Body of pancreas (tissue), 4 donors: ENCODE measurements around the gene SIK3. TPM values are rescaled to one million over a fixed set of nuclear protein-coding genes. Genes with fewer than 3 reads are reported as not detected.

Experiments used
- ATAC-seq: fragments of 150-250 bp; one replicate; pipeline ENCODE4 v1.9.1; 2016
- DNase-seq, 4 donors: peaks; one replicate each; pipeline ENCODE4 v3.0.0-alpha.2; 2019
- H3K27ac ChIP-seq, 4 donors: fragments of 200-600 bp; sonication (generic); 1 replicate in 3 of 4; 2 replicates in 1 of 4; pipeline versions ENCODE4 v1.5.1 to v1.6.1; 2016 to 2019; ENCODE audit warnings: mild to moderate bottlenecking in 1 of 4, mixed read lengths in 1 of 4, moderate library complexity in 1 of 4
- H3K27me3 ChIP-seq, 2 donors: fragments of 200-600 bp; sonication (generic); one replicate each; pipeline ENCODE4 v1.6.0; 2016; ENCODE audit warnings: mild to moderate bottlenecking in 1 of 2
- H3K36me3 ChIP-seq, 2 donors: fragments of 200-600 bp; sonication (generic); replicated peaks in 1 of 2; 2 replicates each; pipeline ENCODE4 v1.5.1; 2016; ENCODE audit warnings: low read depth in 2 of 2; ENCODE audit not compliant: insufficient read depth in 1 of 2
- H3K4me1 ChIP-seq: fragments of 200-600 bp; sonication (generic); one replicate; pipeline ENCODE4 v1.6.0; 2016
- H3K4me3 ChIP-seq, 2 donors: fragments of 200-600 bp; sonication (generic); 1 replicate in 1 of 2; 2 replicates in 1 of 2; pipeline ENCODE4 v1.5.1; 2016 to 2019
- H3K9me3 ChIP-seq, 3 donors: fragments of 200-600 bp; sonication (generic); 1 replicate in 2 of 3; 2 replicates in 1 of 3; pipeline ENCODE4 v1.5.1; 2016
- POLR2A ChIP-seq, 3 donors: fragments of 450-650 bp; IDR thresholded peaks; one replicate each; pipeline ENCODE4 v1.6.1; 2016; ENCODE audit warnings: antibody characterized with exemption in 3 of 3, mild to moderate bottlenecking in 2 of 3
- WGBS, 2 donors: methylation state at CpG; one replicate each; pipeline ENCODE4 v1.1.5; 2017; 5-methylcytosine and 5-hydroxymethylcytosine counted together
- intact Hi-C: fragments of 100-400 bp; cut with DNase I; formaldehyde crosslinking; loops from one replicate; pipeline ENCODE4 v1.15.1; 2023
- total RNA-seq, 2 donors: library from RNA; depleted of rRNA; stranded (reverse); fragments of >200 nt; gene quantifications; one replicate each; pipeline ENCODE4 v1.1.0, GENCODE V29; 2016
- TF ChIP-seq, protein P1 (sequence below), 7 experiments: fragments of 450-650 bp in 4 of 7; fragments of 200-600 bp in 3 of 7; sonication (generic) in 3 of 7; IDR thresholded peaks; one replicate each; pipeline ENCODE4 v1.5.1; 2016 to 2019; ENCODE audit warnings: antibody characterized with exemption in 7 of 7

Gene SIK3
- total RNA-seq, 2 donors from 2014 or later = 24.1 to 46.1 TPM

DNA sequence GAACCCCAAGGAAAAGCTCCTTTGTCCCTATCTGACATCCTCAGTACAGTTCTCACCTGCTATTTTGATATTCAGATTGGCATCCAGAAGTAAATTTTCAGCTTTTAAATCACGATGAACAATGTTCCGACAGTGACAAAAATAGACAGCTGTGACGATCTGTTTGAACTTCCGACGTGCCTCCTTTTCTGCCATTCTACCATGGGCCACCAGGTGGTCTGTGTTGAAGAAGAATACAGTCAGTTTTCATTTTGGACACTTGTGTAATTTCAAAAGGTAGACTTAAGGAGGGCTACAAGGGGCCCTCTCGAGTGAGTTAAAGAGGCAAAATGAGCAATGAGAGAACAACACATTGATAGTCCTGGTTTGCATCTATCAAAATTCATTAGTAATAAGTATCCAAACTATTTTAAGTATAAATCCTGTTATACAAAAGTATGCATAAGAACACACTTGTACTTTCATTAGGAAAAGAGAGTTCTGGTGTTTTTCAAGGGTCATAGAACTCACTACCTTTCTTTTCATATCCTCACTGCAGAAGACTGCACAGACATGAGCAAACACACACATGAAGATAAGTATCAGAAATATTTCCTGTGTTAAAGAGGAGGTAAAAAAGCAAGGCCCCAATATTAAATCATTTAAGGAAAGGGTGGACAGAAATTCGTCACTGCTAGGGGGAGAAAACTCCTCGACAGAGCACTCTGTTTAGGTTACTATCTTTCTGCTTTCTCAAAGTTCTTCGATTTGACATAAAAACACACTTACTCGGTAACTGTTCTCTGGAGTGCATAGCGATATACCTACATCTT lies 170.9 kb downstream of the SIK3 start:
- intact Hi-C loops = no loop called here
- DNase-seq (peak in 2 of 4 donors; percentile 11 to 30), ATAC-seq (no peak)
- Histone ChIP-seq H3K36me3 (no peaks in the 10 kb centered on the region), H3K27ac (no peak overlapping the region), H3K4me3 (no peak overlapping the region), H3K27me3 (no peaks in the 10 kb centered on the region), H3K4me1 (peaks cover 18% of the 10 kb centered on the region), H3K9me3 (no peaks in the 10 kb centered on the region)
- 67 to 80% methylated on average over 11 of the region's 11 CpGs for WGBS, 2 donors
- TF ChIP-seq, protein P1, sequence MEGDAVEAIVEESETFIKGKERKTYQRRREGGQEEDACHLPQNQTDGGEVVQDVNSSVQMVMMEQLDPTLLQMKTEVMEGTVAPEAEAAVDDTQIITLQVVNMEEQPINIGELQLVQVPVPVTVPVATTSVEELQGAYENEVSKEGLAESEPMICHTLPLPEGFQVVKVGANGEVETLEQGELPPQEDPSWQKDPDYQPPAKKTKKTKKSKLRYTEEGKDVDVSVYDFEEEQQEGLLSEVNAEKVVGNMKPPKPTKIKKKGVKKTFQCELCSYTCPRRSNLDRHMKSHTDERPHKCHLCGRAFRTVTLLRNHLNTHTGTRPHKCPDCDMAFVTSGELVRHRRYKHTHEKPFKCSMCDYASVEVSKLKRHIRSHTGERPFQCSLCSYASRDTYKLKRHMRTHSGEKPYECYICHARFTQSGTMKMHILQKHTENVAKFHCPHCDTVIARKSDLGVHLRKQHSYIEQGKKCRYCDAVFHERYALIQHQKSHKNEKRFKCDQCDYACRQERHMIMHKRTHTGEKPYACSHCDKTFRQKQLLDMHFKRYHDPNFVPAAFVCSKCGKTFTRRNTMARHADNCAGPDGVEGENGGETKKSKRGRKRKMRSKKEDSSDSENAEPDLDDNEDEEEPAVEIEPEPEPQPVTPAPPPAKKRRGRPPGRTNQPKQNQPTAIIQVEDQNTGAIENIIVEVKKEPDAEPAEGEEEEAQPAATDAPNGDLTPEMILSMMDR (IDR thresholded peaks at IDR 0.05) = peak in 4 of 7 experiments; percentile 19 to 39 (median 24)
- TF ChIP-seq POLR2A (IDR thresholded peaks at IDR 0.05) = no peak

DNA sequence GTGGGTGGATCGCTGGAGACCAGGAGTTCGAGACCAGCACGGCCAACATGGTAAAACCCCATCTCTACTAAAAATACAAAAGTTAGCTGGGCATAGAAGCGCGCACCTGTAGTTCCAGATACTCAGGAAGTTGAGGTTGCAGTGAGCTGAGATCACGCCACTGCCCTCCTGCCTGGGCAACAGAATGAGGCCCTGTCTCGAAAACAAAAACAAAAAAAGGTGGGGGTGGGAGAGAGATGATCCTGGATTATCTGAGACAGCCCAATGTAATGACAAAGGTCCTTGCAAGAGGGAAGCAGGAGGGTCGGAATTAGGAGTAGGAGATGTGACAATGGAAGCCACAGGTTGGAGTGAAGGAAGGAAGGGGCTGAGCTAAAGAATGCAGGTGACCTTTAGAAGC lies 173.2 kb downstream of the SIK3 start:
- TF ChIP-seq, protein P1 (IDR thresholded peaks at IDR 0.05) = no peak
- no peak for TF ChIP-seq POLR2A (IDR thresholded peaks at IDR 0.05)
- no peak for DNase-seq
- Histone ChIP-seq H3K27ac (no peak overlapping the region), H3K4me3 (no peak overlapping the region), H3K36me3 (no peaks in the 10 kb centered on the region), H3K27me3 (no peaks in the 10 kb centered on the region), H3K9me3 (no peaks in the 10 kb centered on the region), H3K4me1 (peaks cover 11% of the 10 kb centered on the region)
- intact Hi-C loops = no loop called here
- 83 to 97% methylated on average over 8 of the region's 8 CpGs for WGBS, 2 donors
- no peak for ATAC-seq

- no peaks in the 10 kb centered on the region for H3K9me3 ChIP-seq
- 49 to 52% methylated on average over 3 of the region's 3 CpGs for WGBS, 2 donors
- no peak overlapping the region for H3K4me3 ChIP-seq
- H3K36me3 ChIP-seq = no peaks in the 10 kb centered on the region
- no peak overlapping the region for H3K27ac ChIP-seq
- H3K4me1 ChIP-seq = no peaks in the 10 kb centered on the region
- H3K27me3 ChIP-seq = no peaks in the 10 kb centered on the region
- intact Hi-C loops = no loop called here
- DNase-seq (no peak), ATAC-seq (no peak)
- no peak for TF ChIP-seq POLR2A (IDR thresholded peaks at IDR 0.05)
- TF ChIP-seq, protein P1 (IDR thresholded peaks at IDR 0.05) = no peak
Observed at GRCh38 chr11:116918925-116919655, 179.1 kb downstream of the SIK3 start.

GRCh38 chr11:116917632-116918031 lies 180.6 kb downstream of the SIK3 start:
- Histone ChIP-seq H3K4me3 (no peak overlapping the region), H3K27me3 (no peaks in the 10 kb centered on the region), H3K36me3 (no peaks in the 10 kb centered on the region), H3K4me1 (no peaks in the 10 kb centered on the region), H3K27ac (no peak overlapping the region), H3K9me3 (no peaks in the 10 kb centered on the region)
- intact Hi-C loops = no loop called here
- 92 to 97% methylated on average over 5 of the region's 5 CpGs for WGBS, 2 donors
- DNase-seq (no peak), ATAC-seq (no peak)
- TF ChIP-seq, protein P1 (IDR thresholded peaks at IDR 0.05) = no peak
